AG08396 (cell line): ENCODE data around the gene EIF1AX.
"Not testable (repeated sequence)": the region's sequence is repeated elsewhere in the genome, so short reads cannot be mapped to it uniquely, and the experiment has no call there.

ENCODE experiments used
- DNase-seq: peaks from one replicate; pipeline ENCODE4 v3.0.0; 2012; ENCODE audit warnings: low spot score, mixed read lengths

The EIF1AX gene

GRCh38 chrX:20126833-20127232 is 14.8 kb downstream of the EIF1AX start:
- DNase-seq, result not testable (repeated sequence)

GRCh38 chrX:20124964-20125363 is 16.7 kb downstream of the EIF1AX start:
- no peak for DNase-seq

- DNase-seq, result no peak
These were observed 23.4 kb downstream of the EIF1AX start for GRCh38 chrX:20118065-20118824.

DNA sequence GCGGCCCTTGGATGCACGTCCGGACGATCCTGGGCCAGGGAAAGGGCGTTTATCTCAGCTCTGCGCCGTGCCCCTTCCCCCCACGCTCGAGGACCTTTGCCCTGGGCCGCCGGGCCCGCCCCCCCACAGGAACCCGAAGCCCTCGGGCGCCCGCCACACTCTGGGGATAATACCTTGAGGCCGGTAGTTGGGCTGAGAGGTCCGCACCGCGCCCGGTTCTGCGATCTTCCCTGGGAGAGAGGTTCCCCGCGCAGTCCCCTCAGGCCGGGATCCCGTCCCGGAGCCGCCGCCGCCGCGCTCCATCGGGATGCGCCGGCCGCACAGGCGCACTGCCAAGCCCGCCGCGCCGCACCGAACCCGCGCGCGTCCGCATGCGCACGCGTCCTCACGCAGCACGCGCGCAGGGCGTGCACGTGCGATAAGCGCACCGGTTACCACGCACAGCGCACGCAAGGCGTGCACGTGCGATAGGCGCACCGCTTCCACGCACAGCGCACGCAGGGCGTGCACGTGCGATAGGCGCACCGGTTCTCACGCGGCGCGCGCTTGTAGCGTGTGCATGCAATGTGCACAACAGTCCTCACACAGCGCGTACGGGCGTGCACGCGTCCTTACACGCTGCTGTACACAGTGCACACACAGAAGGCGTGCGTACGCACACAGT is 24.9 kb downstream of the EIF1AX start, which contains the start of gene MAP7D2:
Gene MAP7D2, minus strand, starts transcription at position 331 of the 664 bp plus-strand sequence. Its CDS starts 28 bp downstream, at position 303.
- peak; percentile 20 for DNase-seq

GRCh38 chrX:20116087-20116576 is 25.5 kb downstream of the EIF1AX start:
- no peak for DNase-seq

DNA sequence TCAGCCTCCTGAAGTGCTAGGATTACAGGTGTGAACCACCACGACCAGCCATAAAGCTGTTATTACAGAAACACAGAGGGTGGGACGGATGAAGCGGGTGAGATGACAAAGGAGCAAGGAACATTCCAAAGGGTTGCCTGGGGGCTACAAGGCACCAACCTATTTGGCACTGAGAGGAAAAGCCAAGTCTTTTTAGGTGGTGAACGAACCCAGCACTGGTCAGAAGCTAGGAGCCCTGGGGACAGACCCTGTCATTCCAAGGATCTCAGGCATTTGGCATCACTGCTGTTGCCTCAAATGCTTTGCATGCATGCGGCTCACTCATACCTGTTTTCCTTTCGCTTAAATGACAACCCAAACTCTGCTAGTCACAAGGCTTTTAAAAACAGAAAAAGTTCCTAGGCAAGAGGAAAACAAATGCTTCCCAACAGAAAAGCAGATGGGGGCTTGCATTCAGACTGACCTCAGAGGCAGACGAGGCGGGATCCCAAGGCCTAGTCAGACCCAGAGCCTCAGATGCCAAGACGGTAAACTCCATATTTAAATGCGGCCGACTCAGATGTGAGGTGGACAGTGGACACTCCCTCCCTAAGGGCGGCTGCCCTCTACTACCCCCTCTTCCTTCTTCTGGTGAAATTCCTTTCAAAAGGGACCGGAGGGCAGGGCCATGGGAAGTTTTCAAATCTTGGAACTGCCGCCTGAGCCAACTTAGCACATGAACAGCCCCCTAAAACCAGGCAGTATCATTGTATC is 29.4 kb downstream of the EIF1AX start:
- DNase-seq, result no peak

DNA sequence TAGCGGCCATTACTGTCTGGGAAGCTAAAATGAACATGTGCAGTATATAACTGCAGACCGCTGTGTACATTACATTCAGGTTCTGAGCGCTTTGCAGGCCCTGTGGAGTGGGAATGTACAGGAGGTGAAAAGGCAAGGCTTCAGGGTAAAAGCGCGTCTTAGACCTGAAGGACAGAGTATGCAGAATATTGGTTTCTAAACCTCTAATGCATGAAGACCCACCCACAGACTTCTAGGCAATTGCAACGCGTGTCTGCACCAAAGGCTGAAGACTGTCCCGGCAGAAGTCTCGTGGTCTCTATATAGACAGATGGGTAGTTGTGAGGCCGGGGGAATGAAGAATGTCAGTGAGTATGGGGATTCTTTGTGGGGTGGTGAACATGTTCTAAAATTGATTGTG is 30.4 kb downstream of the EIF1AX start:
- no peak for DNase-seq

DNA sequence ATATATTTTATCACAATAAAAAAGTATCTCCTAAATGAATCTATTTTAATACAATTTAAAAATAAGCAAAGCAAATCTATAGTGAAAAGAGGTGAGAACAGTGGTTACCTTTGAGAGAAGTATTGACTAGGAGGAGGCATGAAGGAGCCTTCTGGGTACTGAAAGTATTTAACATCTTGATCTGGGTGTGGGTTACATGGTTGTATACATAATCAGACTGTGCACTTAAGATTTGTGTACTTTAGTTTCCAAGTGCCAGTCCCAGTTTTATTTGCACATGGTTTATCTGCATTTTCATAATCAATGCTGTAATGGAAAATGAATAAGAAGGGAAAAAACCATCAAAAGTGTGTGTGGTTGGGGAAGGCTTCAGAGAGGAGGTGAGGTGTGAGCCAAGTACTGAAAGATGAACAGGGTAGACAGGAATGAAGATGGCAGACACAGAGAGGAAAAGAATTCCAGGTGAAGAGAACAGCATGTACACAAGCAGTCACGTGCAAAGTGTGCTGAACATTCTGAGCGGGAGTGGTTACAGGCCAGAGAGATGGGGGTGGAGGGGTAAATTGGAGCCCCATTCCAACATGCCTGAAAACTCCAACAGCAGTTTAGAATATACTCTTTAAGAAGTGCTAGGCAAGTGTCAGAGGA is 39.6 kb downstream of the EIF1AX start:
- DNase-seq, result no peak

DNA sequence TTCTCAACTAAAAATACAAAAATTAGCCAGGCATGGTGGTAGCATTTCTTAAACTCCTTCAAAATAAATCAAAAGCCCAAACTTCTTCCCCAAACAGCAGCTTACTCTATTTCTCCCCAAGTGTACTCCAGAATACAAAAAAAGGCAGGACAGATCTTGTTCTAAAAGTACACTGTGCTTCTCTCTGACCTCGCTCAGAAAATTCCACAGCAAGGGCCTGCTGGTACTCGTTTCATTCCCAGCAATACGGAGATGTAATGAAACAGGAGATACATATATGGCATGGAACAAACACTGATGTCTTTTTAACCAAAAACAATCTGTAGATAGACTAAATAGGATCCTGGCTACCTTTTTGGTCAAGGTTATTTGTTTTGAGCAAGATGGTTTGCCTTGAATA is 50.1 kb downstream of the EIF1AX start:
- no peak for DNase-seq

- DNase-seq, result no peak
These were observed 51.8 kb downstream of the EIF1AX start for GRCh38 chrX:20089845-20090244.

- no peak for DNase-seq
These were observed 61.4 kb downstream of the EIF1AX start for GRCh38 chrX:20080277-20080676.
